M059J (cell line): ENCODE measurements around the gene IFT27. TPM values are rescaled to one million over a fixed set of nuclear protein-coding genes. Genes with fewer than 3 reads are reported as not detected.

Experiments used
- DNase-seq: peaks from one replicate; pipeline ENCODE4 v3.0.0-alpha.2; 2012; ENCODE audit warnings: low read depth
- total RNA-seq: library from RNA; depleted of rRNA; stranded (reverse); fragments of >200 nt; shearing (Covaris generic); gene quantifications from 2 replicates; pipeline ENCODE4 v1.2.3, GENCODE V29; 2014; rRNA removed

IFT27 gene
- total RNA-seq, 1 experiment from 2014 or later: 19.7 TPM

- no peak for DNase-seq
These were observed 50.4 kb downstream of the IFT27 start for GRCh38 chr22:36725366-36726006.

- DNase-seq: no peak
These were observed 51.1 kb downstream of the IFT27 start for GRCh38 chr22:36724836-36725235.

- DNase-seq: no peak
These were observed 53.9 kb downstream of the IFT27 start for GRCh38 chr22:36722055-36722454.

DNA sequence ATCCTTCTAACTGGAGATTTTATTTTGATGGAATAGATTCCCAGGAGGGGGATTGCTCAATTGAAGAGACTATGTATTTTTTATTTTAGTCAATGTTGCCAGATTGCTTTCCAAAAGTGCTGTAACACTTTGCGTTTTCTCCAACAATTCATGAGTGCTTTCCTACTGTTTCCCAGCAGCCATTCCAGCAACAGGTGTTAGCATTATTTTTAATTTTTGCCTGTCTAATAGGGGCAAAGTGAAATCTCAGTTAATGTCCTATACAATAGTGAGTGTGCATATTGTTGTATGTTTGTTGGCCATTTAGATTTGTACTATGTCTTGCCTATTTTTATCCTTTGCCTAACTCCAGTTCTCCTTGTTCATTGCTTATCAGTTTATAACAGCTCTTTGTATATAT is 60.3 kb downstream of the IFT27 start:
- DNase-seq: no peak

DNA sequence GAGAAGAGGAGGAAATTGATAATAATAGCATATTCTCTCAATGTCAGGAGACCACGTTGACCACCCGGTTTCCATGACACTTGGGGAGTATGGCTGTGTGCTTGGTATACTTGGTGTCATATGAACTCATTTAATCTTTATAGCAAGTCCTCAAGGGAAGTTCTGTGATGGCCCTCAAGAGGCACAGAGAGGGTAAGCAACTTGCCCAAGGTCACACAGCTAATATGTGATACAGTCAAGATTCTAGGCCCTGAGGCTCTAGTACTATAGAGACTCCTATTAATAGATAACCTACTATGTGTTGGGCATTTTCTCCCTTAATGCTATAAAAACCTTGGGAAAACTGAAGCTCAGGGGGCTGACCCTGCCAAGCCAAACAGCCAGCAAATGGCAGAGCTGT is 61.8 kb downstream of the IFT27 start:
- DNase-seq: no peak

- no peak for DNase-seq
These were observed 62.5 kb downstream of the IFT27 start for GRCh38 chr22:36713436-36713835.

Other genes starting within 250 kb of the IFT27 start
- 283 and 399 TPM in 2 replicates for gene EIF3D, start 247.0 kb downstream of the IFT27 start, total RNA-seq
- gene CACNG2, start 72.4 kb downstream of the IFT27 start, total RNA-seq: not detected in 2 replicates
- not detected in 2 replicates for gene PVALB, start 40.9 kb upstream of the IFT27 start, total RNA-seq
- gene NCF4, start 84.9 kb upstream of the IFT27 start, total RNA-seq: not detected in 2 replicates
- gene CSF2RB, start 137.5 kb upstream of the IFT27 start, total RNA-seq: 0.02 TPM in 1 of 2 replicates, not detected in the other
- gene TST, start 243.3 kb upstream of the IFT27 start, total RNA-seq: 17.1 and 24.0 TPM in 2 replicates
- 40.0 and 53.0 TPM in 2 replicates for gene MPST, start 243.6 kb upstream of the IFT27 start, total RNA-seq